ENCODE measurements around the gene DUSP3. TPM values are rescaled to one million over a fixed set of nuclear protein-coding genes. Genes with fewer than 3 reads are reported as not detected.
A peak's percentile ranks its signal among the peaks of the same experiment; 100 is the strongest.

DUSP3 gene
- total RNA-seq, 1 donor from 2014 or later, result 243 TPM

DNA sequence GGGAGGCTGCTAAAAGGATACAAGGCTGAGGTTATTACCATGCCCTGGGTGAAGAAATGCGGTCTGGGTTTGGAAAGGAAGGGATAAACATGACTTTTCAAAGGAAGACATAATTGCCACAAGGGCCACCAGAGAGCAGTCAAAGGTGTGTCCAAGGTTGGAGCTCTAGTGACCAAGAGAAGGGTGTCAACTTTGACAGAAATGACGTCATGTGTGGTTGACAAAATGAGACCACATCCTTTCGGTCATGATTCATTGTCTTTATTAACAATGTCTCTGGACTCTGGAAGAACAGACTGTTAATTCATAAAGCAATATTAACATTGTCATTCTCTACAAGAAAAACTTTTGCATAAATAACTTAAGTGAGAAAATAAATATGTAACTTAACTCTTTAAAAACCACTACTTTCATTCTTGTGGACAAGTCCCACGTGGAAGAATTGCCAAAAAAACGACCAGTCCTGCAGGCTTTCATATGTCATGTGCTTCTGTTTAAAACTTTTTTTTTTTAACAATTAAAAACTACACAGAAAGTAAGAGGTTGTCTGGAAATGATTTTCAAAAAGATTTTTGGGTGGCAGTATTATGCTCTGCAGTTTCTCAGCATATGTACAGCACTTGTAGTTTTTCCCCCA, 25.2 kb downstream of the DUSP3 start:
- DNase-seq (no peak), ATAC-seq (no peak)
- intact Hi-C loops (cut with micrococcal nuclease), result no loop called here

DNA sequence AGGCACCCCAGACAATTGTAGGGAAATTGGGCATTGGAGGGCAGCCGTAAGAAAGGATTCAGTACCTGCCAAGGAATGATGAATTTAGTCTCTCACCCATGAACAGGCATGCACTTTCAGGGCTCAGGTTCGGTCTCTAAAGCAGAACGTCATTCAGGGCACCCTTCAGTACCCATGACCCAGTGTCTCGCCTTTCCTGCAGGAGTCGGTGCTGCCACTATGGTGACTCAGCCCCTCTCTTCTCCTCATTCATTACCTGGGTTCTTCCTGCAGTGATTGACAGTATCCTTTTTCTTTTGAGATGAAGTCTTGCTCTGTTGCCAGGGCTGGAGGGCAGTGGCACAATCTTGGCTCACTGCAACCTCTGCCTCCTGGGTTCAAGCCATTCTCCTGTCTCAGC, 28.6 kb downstream of the DUSP3 start:
- DNase-seq (no peak), ATAC-seq (no peak)
- intact Hi-C loops (cut with micrococcal nuclease), result no loop called here

DNA sequence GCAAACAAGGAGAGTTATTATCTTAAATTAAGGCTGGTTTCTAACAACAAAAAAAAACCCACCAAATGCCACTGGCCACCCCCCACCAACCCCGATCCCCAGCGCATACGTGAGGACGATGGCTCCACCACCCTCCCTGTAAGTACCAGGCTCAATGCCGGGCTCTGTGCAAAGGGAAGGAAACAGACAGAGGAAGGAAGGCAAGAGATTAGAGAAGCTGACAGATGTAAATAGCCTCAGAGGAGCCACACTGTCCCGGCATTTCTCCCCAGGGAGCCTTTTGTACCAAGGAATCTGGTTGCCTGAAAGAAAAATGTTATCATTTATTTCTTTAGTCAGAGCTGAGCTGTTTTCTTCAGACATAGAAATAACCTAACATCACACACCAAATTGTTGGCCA, 33.2 kb downstream of the DUSP3 start:
- DNase-seq (no peak), ATAC-seq (peak; percentile 42)
- intact Hi-C loops (cut with micrococcal nuclease), result no loop called here

DNA sequence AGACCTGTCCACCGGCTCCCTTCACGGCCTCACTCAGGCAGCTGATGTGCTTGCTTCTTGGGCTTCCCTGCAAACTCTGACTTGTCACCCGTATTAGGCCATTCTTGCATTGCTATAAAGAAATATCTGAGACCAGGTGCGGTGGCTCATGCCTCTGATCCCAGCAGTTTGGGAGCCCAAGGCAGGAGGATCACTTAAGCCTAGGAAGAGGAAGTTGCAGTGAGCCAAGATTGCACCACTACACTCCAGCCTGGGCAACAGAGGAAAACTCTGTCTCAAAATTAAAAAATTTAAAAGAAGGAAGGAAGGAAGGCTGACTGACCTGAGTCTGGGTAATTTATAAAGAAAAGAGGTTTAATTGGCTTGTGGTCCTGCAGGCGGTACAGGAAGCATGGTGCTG, 37.1 kb downstream of the DUSP3 start:
- intact Hi-C loops (cut with micrococcal nuclease), result no loop called here
- DNase-seq, result no peak
- no peak for ATAC-seq

DNA sequence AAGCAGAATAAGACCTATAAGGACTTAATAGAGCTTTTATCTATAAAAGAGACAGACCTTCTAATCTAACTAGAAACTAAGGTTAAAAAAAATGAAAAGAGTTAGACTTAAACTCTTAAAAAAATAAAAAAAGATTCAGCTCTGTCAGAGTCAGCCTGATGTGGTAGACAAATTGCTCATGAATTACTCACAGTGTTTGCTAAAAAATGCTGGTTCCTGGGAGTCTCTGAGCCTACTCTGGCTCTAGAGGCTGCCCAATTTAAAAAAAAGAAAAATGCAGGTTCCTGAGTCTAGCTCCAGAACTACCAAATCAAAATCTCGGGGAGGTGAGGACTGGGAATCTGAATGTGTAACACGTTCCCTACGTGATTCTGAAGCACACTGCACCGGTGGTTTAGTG, 38.2 kb downstream of the DUSP3 start:
- intact Hi-C loops (cut with micrococcal nuclease), result no loop called here
- DNase-seq, result no peak
- ATAC-seq, result no peak

DNA sequence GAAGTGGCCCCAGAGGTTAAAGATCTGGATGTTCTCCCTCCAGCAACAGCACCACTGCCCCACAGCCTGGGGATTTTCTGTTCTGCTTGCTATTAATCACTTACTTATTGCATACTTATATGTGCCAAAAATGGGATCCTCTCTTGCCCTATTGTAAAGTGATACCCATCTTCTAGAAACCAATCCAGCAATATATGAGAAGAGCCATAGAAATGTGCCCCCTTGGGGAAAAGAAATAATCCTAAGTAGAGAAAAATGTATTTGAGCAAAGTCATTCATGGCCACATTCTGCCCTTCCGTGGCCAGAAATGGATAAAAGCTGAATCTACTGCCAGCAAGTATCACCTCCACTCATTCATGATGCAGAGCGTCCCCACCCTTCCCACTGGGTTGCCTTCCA, 41.1 kb downstream of the DUSP3 start:
- no peak for DNase-seq
- intact Hi-C loops (cut with micrococcal nuclease), result no loop called here
- ATAC-seq, result no peak

DNA sequence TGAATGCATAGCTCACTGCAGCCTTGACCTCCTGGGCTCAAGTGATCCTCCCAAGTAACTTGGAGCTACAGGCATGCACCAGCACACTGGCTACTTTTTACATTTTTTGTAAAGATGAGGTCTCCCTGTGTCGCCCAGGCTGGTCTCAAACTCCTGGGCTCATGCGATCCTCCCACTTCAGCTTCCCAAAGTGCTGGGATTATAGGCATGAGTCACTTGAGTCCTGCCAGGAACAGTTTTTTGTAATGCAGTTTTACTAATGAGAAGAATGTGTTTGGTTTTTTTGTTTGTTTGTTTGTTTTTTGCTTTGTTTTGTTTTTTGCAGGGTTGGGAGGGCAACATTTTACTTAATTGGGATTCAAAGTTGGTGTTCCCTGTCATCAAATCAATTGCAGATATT, 42.4 kb downstream of the DUSP3 start:
- intact Hi-C loops (cut with micrococcal nuclease), result no loop called here
- ATAC-seq (no peak), DNase-seq (no peak)

- ATAC-seq, result peak; percentile 40
- intact Hi-C loops (cut with micrococcal nuclease), result no loop called here
- DNase-seq, result no peak
Measured at GRCh38 chr17:43734376-43734775, 44.4 kb downstream of the DUSP3 start.

GRCh38 chr17:43733956-43734355, 44.8 kb downstream of the DUSP3 start:
- ATAC-seq (no peak), DNase-seq (no peak)
- intact Hi-C loops (cut with micrococcal nuclease), result no loop called here

GRCh38 chr17:43732958-43733357, 45.8 kb downstream of the DUSP3 start:
- DNase-seq (no peak), ATAC-seq (no peak)
- intact Hi-C loops (cut with micrococcal nuclease), result no loop called here

DNA sequence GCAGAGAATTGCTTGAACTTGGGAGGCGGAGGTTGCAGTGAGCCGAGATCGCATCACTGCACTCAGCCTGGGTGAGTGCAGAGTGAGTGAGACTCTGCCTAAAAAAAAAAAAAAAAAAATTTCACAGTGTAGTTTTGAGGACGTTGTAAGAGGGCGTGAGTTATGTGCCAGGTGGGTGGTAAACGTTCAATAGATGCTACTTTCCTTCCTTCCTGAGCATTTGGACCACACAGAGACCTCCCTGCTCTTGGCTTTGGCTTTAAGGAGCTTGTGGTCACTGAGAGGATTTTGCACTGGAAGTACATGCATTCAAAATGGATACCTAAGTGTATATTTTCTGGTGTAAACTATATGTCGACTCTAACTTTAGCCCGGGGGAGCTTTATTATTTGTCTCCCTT, 50.7 kb downstream of the DUSP3 start:
- ATAC-seq (no peak), DNase-seq (no peak)
- intact Hi-C loops (cut with micrococcal nuclease), result no loop called here

GRCh38 chr17:43723697-43724359, 54.9 kb downstream of the DUSP3 start:
- ATAC-seq (no peak), DNase-seq (no peak)
- intact Hi-C loops (cut with micrococcal nuclease), result no loop called here

- intact Hi-C loops (cut with micrococcal nuclease), result no loop called here
- no peak for DNase-seq
- no peak for ATAC-seq
Measured at GRCh38 chr17:43722870-43723665, 55.7 kb downstream of the DUSP3 start.

DNA sequence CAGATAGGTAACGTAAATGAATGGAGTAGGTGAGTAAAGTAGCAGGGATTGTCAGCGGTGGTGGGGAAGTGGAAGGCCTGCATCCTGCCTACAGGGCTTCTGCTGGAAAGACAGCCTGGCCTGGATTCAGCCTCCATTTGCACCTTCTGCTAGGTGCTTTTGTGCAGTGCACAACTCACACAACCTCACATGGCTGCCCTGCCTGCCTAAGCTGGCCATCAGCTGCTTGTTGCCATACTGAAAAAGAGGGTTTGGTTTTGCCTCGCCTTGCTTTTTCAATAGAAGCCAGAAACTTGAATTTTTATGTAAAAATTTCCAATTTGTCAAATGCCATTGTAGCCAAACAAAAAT, 56.5 kb downstream of the DUSP3 start:
- DNase-seq (no peak), ATAC-seq (no peak)
- intact Hi-C loops (cut with micrococcal nuclease), result no loop called here

GRCh38 chr17:43721537-43722268, 57.1 kb downstream of the DUSP3 start:
- no peak for ATAC-seq
- intact Hi-C loops (cut with micrococcal nuclease), result no loop called here

GRCh38 chr17:43720311-43721060, 58.3 kb downstream of the DUSP3 start:
- DNase-seq (peak; percentile 91), ATAC-seq (peak; percentile 98)
- intact Hi-C loops (cut with micrococcal nuclease), result no loop called here

More at GRCh38 chr17:43721537-43722268, 57.1 kb downstream of the DUSP3 start:
- DNase-seq, result no peak

DNA sequence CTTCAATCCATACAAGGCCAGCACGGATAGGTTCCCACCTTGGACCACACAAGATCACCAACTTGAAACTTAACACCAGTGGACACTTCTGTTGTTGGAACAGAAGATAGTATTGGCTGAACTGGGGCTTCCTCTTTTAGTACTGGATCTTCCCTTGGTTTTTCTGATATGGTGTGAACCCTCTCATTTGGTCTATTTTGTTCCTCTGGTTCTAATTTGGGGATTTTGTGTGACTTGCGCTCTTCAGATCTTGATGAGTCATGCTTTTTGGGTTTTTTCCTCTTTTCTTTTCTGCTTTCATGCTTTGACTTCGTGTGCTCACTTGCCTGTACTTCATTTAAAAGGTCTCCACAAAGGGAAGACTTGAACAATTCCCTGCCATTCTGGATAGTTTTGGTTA, 59.2 kb downstream of the DUSP3 start:
- DNase-seq, result no peak
- no peak for ATAC-seq
- intact Hi-C loops (cut with micrococcal nuclease), result no loop called here

DNA sequence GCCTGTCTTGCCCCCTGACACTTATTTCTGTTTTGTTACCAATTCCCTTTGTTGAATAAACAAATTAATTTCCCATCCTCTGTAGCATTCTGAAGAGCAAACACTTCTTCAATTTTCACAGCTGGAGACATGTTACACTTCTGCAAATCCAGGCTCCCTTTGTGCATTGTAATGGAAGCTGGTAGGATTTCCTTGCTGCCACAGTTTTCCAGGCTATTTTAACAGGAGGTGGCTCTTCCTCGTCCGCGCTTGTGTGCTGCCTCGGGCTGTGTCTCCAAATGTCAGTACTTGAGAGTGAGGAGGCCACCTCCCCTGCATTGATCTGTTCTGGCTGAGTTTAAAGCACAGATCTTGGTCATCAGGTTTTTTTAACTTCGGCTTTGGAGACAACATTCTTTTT, 60.2 kb downstream of the DUSP3 start:
- DNase-seq (no peak), ATAC-seq (no peak)
- intact Hi-C loops (cut with micrococcal nuclease), result no loop called here

- intact Hi-C loops (cut with micrococcal nuclease), result no loop called here
Measured at GRCh38 chr17:43717913-43718312, 60.9 kb downstream of the DUSP3 start.

More at GRCh38 chr17:43717913-43718312, 60.9 kb downstream of the DUSP3 start:
- no peak for ATAC-seq
- no peak for DNase-seq
